Ovary (tissue), 9 donors: ENCODE data around the gene XYLT1. TPM values are rescaled to one million over a fixed set of nuclear protein-coding genes. Genes with fewer than 3 reads are reported as not detected.

Source experiments
- DNase-seq, 5 donors: peaks; one replicate each; pipeline ENCODE4 v3.0.0-alpha.2; 2019 to 2020
- H3K27ac ChIP-seq, 2 donors: fragments of 200-600 bp; one replicate each; pipeline versions ENCODE4 v1.5.1 to v1.8.0; 2019 to 2022
- H3K27me3 ChIP-seq: fragments of 200-600 bp; one replicate; pipeline ENCODE4 v1.8.0; 2022
- H3K36me3 ChIP-seq: fragments of 200-600 bp; sonication (generic); one replicate; pipeline ENCODE4 v1.5.1; 2019
- H3K4me1 ChIP-seq: one replicate; pipeline ENCODE4 v1.8.1; 2013; ENCODE audit warnings: mild to moderate bottlenecking, moderate library complexity; ENCODE audit not compliant: insufficient read depth
- H3K4me3 ChIP-seq: fragments of 200-600 bp; sonication (generic); one replicate; pipeline ENCODE4 v1.5.1; 2017
- H3K9me3 ChIP-seq, 2 donors: fragments of 200-600 bp in 1 of 2; sonication (generic) in 1 of 2; one replicate each; pipeline versions ENCODE4 v1.5.1 to v1.8.1; 2013 to 2019; ENCODE audit warnings: mild to moderate bottlenecking in 1 of 2, moderate library complexity in 1 of 2
- CTCF ChIP-seq, 3 donors: fragments of 450-650 bp in 2 of 3; fragments of 200-600 bp in 1 of 3; IDR thresholded peaks; one replicate each; pipeline versions ENCODE4 v1.5.1 to v1.8.0; 2016 to 2022; ENCODE audit warnings: antibody characterized with exemption in 3 of 3, mild to moderate bottlenecking in 1 of 3
- EP300 ChIP-seq: sonication (generic); formaldehyde crosslinking; IDR thresholded peaks from one replicate; pipeline ENCODE4 v1.6.1; 2017; ENCODE audit warnings: antibody characterized with exemption
- POLR2A ChIP-seq: fragments of 450-650 bp; IDR thresholded peaks from one replicate; pipeline ENCODE4 v1.6.1; 2017; ENCODE audit warnings: antibody characterized with exemption, mild to moderate bottlenecking, moderate library complexity
- WGBS, 3 donors: extraction: QIAGEN DNeasy Blood & Tissue Kit in 1 of 3; methylation state at CpG; one replicate each; pipeline versions ENCODE4 v1.1.5 to v1.1.7; 2013 to 2017; 5-methylcytosine and 5-hydroxymethylcytosine counted together
- intact Hi-C, 4 donors: fragments of 100-400 bp; cut with DNase I; formaldehyde crosslinking; loops; one replicate each; pipeline versions ENCODE4 v1.11.0 to v1.15.1; 2022 to 2023
- polyA plus RNA-seq, 2 donors: library from polyadenylated mRNA; stranded (reverse); fragments of 200-250 nt in 1 of 2; fragments of 350-450 nt in 1 of 2; fragmentation: Illumina TruSeq in 1 of 2; extraction: RNeasy Lipid Tissue Mini Kit (QIAGEN cat#74804) in 1 of 2; gene quantifications; one replicate each; pipeline ENCODE4 v1.2.3, GENCODE V29; 2013 to 2014
- total RNA-seq, 7 donors: library from RNA; depleted of rRNA in 2 of 7; stranded (reverse); fragments of >200 nt in 2 of 7; fragmentation: NEBNext Ultra II Directional in 3 of 7; extraction: Animal tissue kit (Norgen Biotek cat#: 25700) in 3 of 7; gene quantifications; one replicate each; pipeline versions ENCODE4 v1.1.0 to v1.2.4, GENCODE V29; 2016 to 2023
- donor health status: DM: no; HTN: no; CAD: no; lungs with moderate emphysema.
- donor health status: DM: no; HTN: no; CAD: no.
- donor health status: Bipolar disorder and iron deficiency.
- donor health status: DM: yes; HTN: yes; CAD: no.
- donor health status: DM: no; HTN: no; CAD: no.
- donor health status: DM: yes; HTN: yes; CAD: no.

XYLT1 gene
- total and polyA plus RNA-seq, 9 donors = 3.2 to 38.0 (median 17.3) TPM

- no peaks in the 10 kb centered on the region for H3K36me3 ChIP-seq
- intact Hi-C loops = no loop called here
- TF ChIP-seq EP300 (no peak), POLR2A (no peak), CTCF (IDR thresholded peaks at IDR 0.05) (no peak)
- peak in 1 of 5 donors; percentile 23 for DNase-seq
- no peak overlapping the region for H3K4me3 ChIP-seq
- H3K4me1 ChIP-seq = peaks cover 1% of the 10 kb centered on the region
- H3K9me3 ChIP-seq = no peaks in the 10 kb centered on the region
- WGBS, 3 donors = 82 to 87% (median 84%) methylated on average over 8 of the region's 8 CpGs
- no peaks in the 10 kb centered on the region for H3K27me3 ChIP-seq
- H3K27ac ChIP-seq = no peak overlapping the region
Measured at GRCh38 chr16:17358355-17358754, 112.4 kb downstream of the XYLT1 start.

GRCh38 chr16:17357307-17358062 is 113.3 kb downstream of the XYLT1 start:
- DNase-seq = peak in 1 of 5 donors; percentile 14
- Histone ChIP-seq H3K9me3 (no peaks in the 10 kb centered on the region), H3K4me3 (no peak overlapping the region), H3K4me1 (peaks cover 1% of the 10 kb centered on the region), H3K27me3 (no peaks in the 10 kb centered on the region), H3K27ac (no peak overlapping the region), H3K36me3 (no peaks in the 10 kb centered on the region)
- 92 to 96% (median 93%) methylated on average over 13 of the region's 13 CpGs for WGBS, 3 donors
- intact Hi-C loops = no loop called here
- no peak for TF ChIP-seq POLR2A
- no peak for TF ChIP-seq CTCF (IDR thresholded peaks at IDR 0.05)
- TF ChIP-seq EP300 = no peak

GRCh38 chr16:17356243-17356933 is 114.4 kb downstream of the XYLT1 start:
- 81 to 85% (median 82%) methylated on average over 11 of the region's 11 CpGs for WGBS, 3 donors

GRCh38 chr16:17354685-17355084 is 116.1 kb downstream of the XYLT1 start:
- H3K27ac ChIP-seq = no peak overlapping the region
- H3K9me3 ChIP-seq = no peaks in the 10 kb centered on the region
- no peaks in the 10 kb centered on the region for H3K36me3 ChIP-seq
- 65 to 74% (median 73%) methylated on average over 4 of the region's 4 CpGs for WGBS, 3 donors
- no peak overlapping the region for H3K4me3 ChIP-seq
- intact Hi-C loops = no loop called here
- TF ChIP-seq CTCF (IDR thresholded peaks at IDR 0.05) (no peak), POLR2A (no peak)
- peaks cover under 1% of the 10 kb centered on the region for H3K4me1 ChIP-seq
- no peaks in the 10 kb centered on the region for H3K27me3 ChIP-seq
- no peak for DNase-seq

More at GRCh38 chr16:17356243-17356933, 114.4 kb downstream of the XYLT1 start:
- peaks cover 1% of the 10 kb centered on the region for H3K4me1 ChIP-seq
- DNase-seq = no peak
- H3K27me3 ChIP-seq = no peaks in the 10 kb centered on the region
- no peaks in the 10 kb centered on the region for H3K36me3 ChIP-seq
- H3K9me3 ChIP-seq = no peaks in the 10 kb centered on the region
- intact Hi-C loops = no loop called here
- no peak overlapping the region for H3K27ac ChIP-seq
- no peak for TF ChIP-seq POLR2A
- no peak for TF ChIP-seq CTCF (IDR thresholded peaks at IDR 0.05)
- TF ChIP-seq EP300 = no peak
- no peak overlapping the region for H3K4me3 ChIP-seq
